ENCODE results near the gene PDZRN3.

DNA sequence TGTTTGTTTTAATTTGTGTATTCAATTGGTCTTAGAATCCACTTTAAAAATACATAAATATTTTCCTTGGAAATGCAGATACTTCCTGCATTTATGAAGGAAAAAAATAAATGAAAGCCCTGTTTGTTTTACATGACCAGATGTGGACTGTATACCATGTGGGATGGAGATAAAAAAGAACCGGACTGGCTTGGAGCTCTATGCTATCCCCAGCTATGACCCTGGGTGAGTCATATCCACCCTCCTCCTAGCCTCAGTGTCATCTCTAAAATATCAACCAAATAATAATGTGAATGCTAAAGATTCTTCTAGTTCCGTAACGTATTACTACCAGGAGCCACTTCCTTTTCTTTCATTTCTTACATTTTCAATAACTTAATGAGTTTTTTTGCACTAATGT lies 44.5 kb upstream of the PDZRN3 start:
- TF ChIP-seq KAT8 (CRISPR knock-in tag; IDR thresholded peaks at IDR 0.05) (no peak), SP1 (IDR thresholded peaks at IDR 0.05) (no peak), SP1 (CRISPR knock-in tag; IDR thresholded peaks at IDR 0.05) (no peak), PHF20 (CRISPR knock-in tag; IDR thresholded peaks at IDR 0.05) (no peak)

Data from HepG2 (cell line).